Endothelial cell of umbilical vein (primary cell): ENCODE results near the gene SUGCT.

ENCODE experiments used
- EZH2 ChIP-seq: IDR thresholded peaks from 2 replicates; pipeline ENCODE4 v1.6.1; 2012; ENCODE audit warnings: borderline replicate concordance, low read depth, mild to moderate bottlenecking, moderate library complexity, low read length, inconsistent platforms; ENCODE audit not compliant: severe bottlenecking
- FOS ChIP-seq: IDR thresholded peaks from 2 replicates; pipeline ENCODE4 v1.6.1; 2011; ENCODE audit warnings: mild to moderate bottlenecking, low read length, moderate library complexity, borderline replicate concordance; ENCODE audit not compliant: insufficient read depth
- GATA2 ChIP-seq: IDR thresholded peaks from 2 replicates; pipeline ENCODE4 v1.7.0; 2011; ENCODE audit warnings: low read depth, mild to moderate bottlenecking, moderate library complexity, mixed read lengths, low read length; ENCODE audit not compliant: insufficient read length, insufficient read depth
- MYC ChIP-seq: IDR thresholded peaks from one replicate; pipeline ENCODE4 v1.6.1; 2011; ENCODE audit warnings: mild to moderate bottlenecking, low read depth, low read length
- POLR2A ChIP-seq: IDR thresholded peaks from 2 replicates; pipeline ENCODE4 v1.6.1; 2012; ENCODE audit warnings: low read depth, mild to moderate bottlenecking, control low read depth, low read length
- POLR2AphosphoS5 ChIP-seq: IDR thresholded peaks from 2 replicates; pipeline ENCODE4 v1.6.1; 2012; ENCODE audit warnings: low read depth, mild to moderate bottlenecking, control low read depth, low read length, moderate library complexity; ENCODE audit not compliant: insufficient read depth
- TF ChIP-seq, protein P1 (sequence below), 2 donors: IDR thresholded peaks; 1 replicate in 1 of 2; 2 replicates in 1 of 2; pipeline ENCODE4 v1.5.1; 2011; ENCODE audit warnings: low read length in 2 of 2, mild to moderate bottlenecking in 2 of 2, moderate library complexity in 2 of 2, control low read depth in 1 of 2, inconsistent platforms in 1 of 2, low read depth in 1 of 2; ENCODE audit not compliant: insufficient read depth in 1 of 2; ENCODE audit errors: extremely low read depth in 1 of 2
- TF ChIP-seq, protein P2 (sequence below): IDR thresholded peaks from 2 replicates; pipeline ENCODE4 v1.6.1; 2011; ENCODE audit not compliant: insufficient read depth, insufficient read length

DNA sequence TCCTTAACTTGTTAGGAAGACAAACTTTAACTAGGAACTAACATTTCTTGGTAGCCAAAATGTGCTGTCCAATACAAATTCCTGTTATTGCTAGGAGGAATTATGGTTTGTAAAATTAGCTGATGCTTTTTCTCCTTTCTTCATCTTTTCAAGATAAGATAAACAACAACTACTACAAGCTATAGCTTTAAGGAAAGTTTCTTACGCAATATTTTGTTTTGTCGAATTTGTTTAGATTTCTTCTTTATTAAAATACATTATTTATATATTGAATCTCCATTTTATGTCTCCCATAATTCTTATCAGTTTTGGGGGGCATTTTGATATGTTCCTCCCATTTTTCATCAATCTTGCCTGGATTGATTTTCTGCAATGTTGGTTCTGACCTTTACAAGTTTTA lies 277.5 kb downstream of the SUGCT start:
- TF ChIP-seq, protein P1, sequence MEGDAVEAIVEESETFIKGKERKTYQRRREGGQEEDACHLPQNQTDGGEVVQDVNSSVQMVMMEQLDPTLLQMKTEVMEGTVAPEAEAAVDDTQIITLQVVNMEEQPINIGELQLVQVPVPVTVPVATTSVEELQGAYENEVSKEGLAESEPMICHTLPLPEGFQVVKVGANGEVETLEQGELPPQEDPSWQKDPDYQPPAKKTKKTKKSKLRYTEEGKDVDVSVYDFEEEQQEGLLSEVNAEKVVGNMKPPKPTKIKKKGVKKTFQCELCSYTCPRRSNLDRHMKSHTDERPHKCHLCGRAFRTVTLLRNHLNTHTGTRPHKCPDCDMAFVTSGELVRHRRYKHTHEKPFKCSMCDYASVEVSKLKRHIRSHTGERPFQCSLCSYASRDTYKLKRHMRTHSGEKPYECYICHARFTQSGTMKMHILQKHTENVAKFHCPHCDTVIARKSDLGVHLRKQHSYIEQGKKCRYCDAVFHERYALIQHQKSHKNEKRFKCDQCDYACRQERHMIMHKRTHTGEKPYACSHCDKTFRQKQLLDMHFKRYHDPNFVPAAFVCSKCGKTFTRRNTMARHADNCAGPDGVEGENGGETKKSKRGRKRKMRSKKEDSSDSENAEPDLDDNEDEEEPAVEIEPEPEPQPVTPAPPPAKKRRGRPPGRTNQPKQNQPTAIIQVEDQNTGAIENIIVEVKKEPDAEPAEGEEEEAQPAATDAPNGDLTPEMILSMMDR (IDR thresholded peaks at IDR 0.05; ENCODE audit: extremely low read depth in 1 of 2, insufficient read depth in 1 of 2, low read depth in 1 of 2, low read length in 2 of 2): no peak
- TF ChIP-seq POLR2A: no peak
- no peak for TF ChIP-seq EZH2
- TF ChIP-seq POLR2AphosphoS5: no peak
- TF ChIP-seq MYC: no peak
- TF ChIP-seq, protein P2, sequence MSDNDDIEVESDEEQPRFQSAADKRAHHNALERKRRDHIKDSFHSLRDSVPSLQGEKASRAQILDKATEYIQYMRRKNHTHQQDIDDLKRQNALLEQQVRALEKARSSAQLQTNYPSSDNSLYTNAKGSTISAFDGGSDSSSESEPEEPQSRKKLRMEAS: no peak
- TF ChIP-seq FOS: no peak
- no peak for TF ChIP-seq GATA2
